Nephron (organoid): ENCODE data around the gene MYO7B.
A peak's percentile ranks its signal among the peaks of the same experiment; 100 is the strongest.

Experiments used
- H3K27ac Mint-ChIP-seq, 3 experiments: 2 replicates each; pipeline ENCODE4 v1.8.0; 2020; ENCODE audit warnings: mixed read lengths in 3 of 3, mild to moderate bottlenecking in 2 of 3, moderate library complexity in 1 of 3
- H3K27me3 Mint-ChIP-seq: 2 replicates; pipeline ENCODE4 v1.8.0; 2021; ENCODE audit warnings: low read depth, mild to moderate bottlenecking, moderate library complexity, mixed read lengths
- H3K36me3 Mint-ChIP-seq: 2 replicates; pipeline ENCODE4 v1.8.0; 2020; ENCODE audit warnings: low read depth, mixed read lengths
- H3K4me1 Mint-ChIP-seq: 2 replicates; pipeline ENCODE4 v1.8.0; 2020; ENCODE audit warnings: mixed read lengths
- H3K4me3 Mint-ChIP-seq, 3 experiments: 2 replicates each; pipeline ENCODE4 v1.8.0; 2020; ENCODE audit warnings: mild to moderate bottlenecking in 3 of 3, mixed read lengths in 3 of 3, moderate library complexity in 2 of 3
- H3K9me3 Mint-ChIP-seq: 2 replicates; pipeline ENCODE4 v1.8.0; 2020; ENCODE audit warnings: mixed read lengths
- CTCF ChIP-seq, 3 experiments: fragments of 200-600 bp; sonication (generic); IDR thresholded peaks; one replicate each; pipeline ENCODE4 v1.5.0; 2021; ENCODE audit warnings: antibody characterized with exemption in 3 of 3; ENCODE audit not compliant: unreplicated experiment in 3 of 3

The MYO7B gene

GRCh38 chr2:127628767-127629614, 93.5 kb downstream of the MYO7B start:
- Mint-ChIP-seq H3K36me3 (no peaks in the 10 kb centered on the region), H3K9me3 (no peaks in the 10 kb centered on the region), H3K27me3 (peaks cover 4% of the 10 kb centered on the region), H3K4me1 (no peaks in the 10 kb centered on the region), H3K4me3 (no peak overlapping the region), H3K27ac (no peak overlapping the region)
- TF ChIP-seq CTCF (IDR thresholded peaks at IDR 0.05; ENCODE audit: unreplicated experiment in 3 of 3) = no peak

GRCh38 chr2:127629637-127630036, 94.2 kb downstream of the MYO7B start:
- Mint-ChIP-seq H3K27ac (no peak overlapping the region), H3K36me3 (no peaks in the 10 kb centered on the region), H3K4me1 (no peaks in the 10 kb centered on the region), H3K27me3 (peaks cover 4% of the 10 kb centered on the region), H3K4me3 (no peak overlapping the region), H3K9me3 (no peaks in the 10 kb centered on the region)
- TF ChIP-seq CTCF (IDR thresholded peaks at IDR 0.05; ENCODE audit: unreplicated experiment in 3 of 3) = no peak

GRCh38 chr2:127630096-127630863, 94.8 kb downstream of the MYO7B start:
- no peaks in the 10 kb centered on the region for H3K9me3 Mint-ChIP-seq
- no peaks in the 10 kb centered on the region for H3K4me1 Mint-ChIP-seq
- no peak overlapping the region for H3K4me3 Mint-ChIP-seq
- H3K36me3 Mint-ChIP-seq = no peaks in the 10 kb centered on the region
- peak overlapping the region in 1 of 3 experiments; percentile 21 for H3K27ac Mint-ChIP-seq
- H3K27me3 Mint-ChIP-seq = peaks cover 4% of the 10 kb centered on the region
- no peak for TF ChIP-seq CTCF (IDR thresholded peaks at IDR 0.05; ENCODE audit: unreplicated experiment in 3 of 3)

GRCh38 chr2:127630864-127631540, 95.5 kb downstream of the MYO7B start:
- Mint-ChIP-seq H3K27me3 (peaks cover 1% of the 10 kb centered on the region), H3K27ac (no peak overlapping the region), H3K4me3 (no peak overlapping the region), H3K36me3 (no peaks in the 10 kb centered on the region), H3K4me1 (no peaks in the 10 kb centered on the region), H3K9me3 (no peaks in the 10 kb centered on the region)
- TF ChIP-seq CTCF (IDR thresholded peaks at IDR 0.05; ENCODE audit: unreplicated experiment in 3 of 3) = no peak

GRCh38 chr2:127631541-127631996, 96.1 kb downstream of the MYO7B start:
- Mint-ChIP-seq H3K36me3 (no peaks in the 10 kb centered on the region), H3K4me1 (no peaks in the 10 kb centered on the region), H3K9me3 (no peaks in the 10 kb centered on the region), H3K27ac (no peak overlapping the region), H3K4me3 (no peak overlapping the region), H3K27me3 (no peaks in the 10 kb centered on the region)
- TF ChIP-seq CTCF (IDR thresholded peaks at IDR 0.05; ENCODE audit: unreplicated experiment in 3 of 3) = no peak
